HG03571 (cell line): ENCODE measurements around the gene LINGO3.

Source experiments
- ATAC-seq: cut with Tn5 transposase; IDR thresholded peaks from one replicate; pipeline ENCODE4 v1.9.1; 2021; ENCODE audit not compliant: unreplicated experiment

Gene LINGO3

DNA sequence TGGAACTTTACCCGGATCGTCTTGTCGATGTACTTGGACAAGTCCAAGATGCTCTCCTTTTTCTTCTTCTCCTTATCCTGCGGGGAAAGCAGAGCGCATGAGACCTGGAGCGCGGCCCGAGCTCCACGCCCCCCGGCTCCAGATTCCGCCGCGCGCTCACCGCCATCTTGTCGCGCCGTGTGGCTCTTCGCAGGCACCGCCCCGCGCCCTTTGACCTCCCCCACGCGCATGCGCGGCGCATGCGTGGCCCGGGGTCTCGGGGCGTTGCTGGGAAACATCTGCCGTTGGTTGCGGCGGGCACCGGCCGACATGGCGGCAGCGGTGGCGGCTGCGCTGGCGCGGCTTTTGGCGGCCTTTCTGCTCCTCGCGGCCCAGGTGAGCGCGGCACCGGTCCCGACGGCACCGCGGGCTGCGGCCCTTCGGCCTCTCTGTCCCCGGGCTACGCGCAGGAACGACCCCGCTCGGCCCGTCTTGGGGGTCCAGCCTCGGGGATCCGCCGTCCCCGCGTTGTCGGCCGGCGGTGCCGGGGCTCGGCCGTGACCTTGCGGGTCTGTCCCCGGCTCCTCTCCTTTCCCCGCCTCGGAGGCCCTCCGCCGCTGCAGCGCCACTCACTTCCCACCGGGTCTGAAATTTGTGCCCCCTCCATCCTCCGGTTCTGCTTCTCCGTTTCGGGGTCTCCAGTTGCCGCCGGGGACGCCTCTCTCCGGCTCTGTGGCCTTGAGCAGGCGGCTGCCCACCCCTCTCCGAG lies 20.6 kb upstream of the LINGO3 start, which contains the start of the genes LSM7 and SPPL2B:
TSS of gene LSM7 (minus strand) at position 186 of the 748 bp plus-strand sequence. CDS start at position 166, 20 bp downstream.
TSS of gene SPPL2B (plus strand) at position 284 of the 748 bp plus-strand sequence. CDS start at position 310, 26 bp downstream.
- peak; percentile 60 for ATAC-seq

GRCh38 chr19:2327773-2328400 lies 19.9 kb upstream of the LINGO3 start:
- no peak for ATAC-seq

DNA sequence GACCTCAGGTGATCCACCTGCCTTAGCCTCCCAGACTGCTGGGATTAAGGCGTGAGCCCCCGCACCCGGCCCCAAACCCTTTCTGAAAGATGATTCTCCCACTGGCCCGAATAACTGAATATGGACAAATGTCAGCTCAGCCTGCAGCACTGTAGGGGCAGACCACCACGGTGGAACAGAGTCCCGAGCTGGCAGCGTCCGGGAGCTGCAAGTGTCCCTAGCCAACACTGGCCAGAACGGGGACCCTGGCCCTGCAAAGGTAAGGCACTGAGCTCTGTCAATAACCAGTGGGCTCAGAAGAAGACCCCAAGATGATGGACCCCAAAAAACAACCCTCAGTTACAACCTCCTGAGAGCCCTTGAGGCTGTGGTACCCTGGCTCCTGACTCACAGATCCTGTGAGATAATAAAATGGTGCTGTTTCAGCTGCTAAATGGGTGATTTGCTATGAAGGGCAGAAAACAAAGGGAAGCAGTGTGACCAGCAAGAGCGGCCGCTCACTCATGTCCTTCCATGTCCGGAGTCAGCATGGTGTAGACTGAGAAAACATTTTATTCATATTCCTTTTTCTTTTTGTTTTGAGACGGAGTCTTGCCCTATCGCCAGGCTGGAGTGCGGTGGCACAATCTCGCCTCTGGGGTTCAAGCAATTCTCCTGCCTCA lies 18.9 kb upstream of the LINGO3 start:
- no peak for ATAC-seq

DNA sequence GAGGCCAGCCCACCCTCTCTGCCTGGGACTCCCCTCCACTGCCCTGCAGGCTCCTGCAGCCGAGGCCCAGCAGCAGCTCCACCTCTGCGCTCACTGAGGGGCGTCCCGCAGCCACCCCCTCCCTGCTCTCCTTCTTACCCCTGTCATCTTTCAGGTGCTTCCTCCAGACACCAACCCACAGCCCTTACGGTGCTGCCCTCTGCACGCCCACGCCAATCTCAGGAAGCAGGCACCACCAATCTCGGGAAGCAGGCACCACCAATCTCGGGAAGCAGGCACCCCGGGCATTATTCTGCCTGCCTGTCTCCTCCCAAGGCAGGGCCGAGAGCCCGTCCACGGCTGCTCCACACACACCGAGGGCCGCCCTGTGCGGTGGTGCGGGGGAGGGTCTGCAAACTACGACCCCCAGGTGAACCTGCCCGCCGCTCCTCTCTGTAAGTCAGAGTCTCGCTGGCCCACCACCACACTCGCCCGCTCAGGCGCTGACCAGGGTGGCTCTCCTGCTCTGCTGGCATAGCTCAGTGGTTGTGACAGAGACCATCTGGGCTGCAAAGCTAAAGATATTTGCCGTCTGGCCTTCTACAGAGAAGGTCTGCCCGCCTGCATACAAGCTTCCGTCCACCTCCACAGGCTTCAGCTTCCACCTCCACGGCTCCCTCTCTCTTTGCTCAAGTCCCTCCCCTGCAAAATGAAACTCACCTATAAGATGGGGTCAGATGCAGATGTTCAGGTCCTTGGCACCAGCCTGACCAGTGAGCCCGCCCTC lies 17.5 kb upstream of the LINGO3 start:
- no peak for ATAC-seq

GRCh38 chr19:2324220-2324948 lies 16.4 kb upstream of the LINGO3 start:
- no peak for ATAC-seq

- ATAC-seq = no peak
Measured at GRCh38 chr19:2323707-2324106, 15.8 kb upstream of the LINGO3 start.

GRCh38 chr19:2321565-2322283 lies 13.8 kb upstream of the LINGO3 start:
- no peak for ATAC-seq

DNA sequence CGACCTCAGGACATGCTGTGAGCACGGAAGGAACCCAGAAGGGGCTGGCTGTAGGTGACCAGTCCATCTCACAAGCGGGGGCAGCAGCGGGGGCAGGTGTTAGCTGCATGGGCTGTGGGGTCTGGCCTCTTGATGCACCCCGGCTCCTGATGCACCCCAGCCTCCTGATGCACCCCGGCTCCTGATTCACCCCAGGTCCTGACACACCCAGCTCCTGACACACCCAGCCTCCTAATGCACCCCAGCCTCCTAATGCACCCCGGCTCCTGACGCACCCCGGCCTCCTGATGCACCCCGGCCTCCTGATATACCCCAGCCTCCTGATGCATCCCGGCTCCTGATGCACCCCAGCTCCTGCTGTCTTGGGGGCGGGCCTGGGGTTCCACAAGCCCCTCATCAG lies 13.0 kb upstream of the LINGO3 start:
- no peak for ATAC-seq

DNA sequence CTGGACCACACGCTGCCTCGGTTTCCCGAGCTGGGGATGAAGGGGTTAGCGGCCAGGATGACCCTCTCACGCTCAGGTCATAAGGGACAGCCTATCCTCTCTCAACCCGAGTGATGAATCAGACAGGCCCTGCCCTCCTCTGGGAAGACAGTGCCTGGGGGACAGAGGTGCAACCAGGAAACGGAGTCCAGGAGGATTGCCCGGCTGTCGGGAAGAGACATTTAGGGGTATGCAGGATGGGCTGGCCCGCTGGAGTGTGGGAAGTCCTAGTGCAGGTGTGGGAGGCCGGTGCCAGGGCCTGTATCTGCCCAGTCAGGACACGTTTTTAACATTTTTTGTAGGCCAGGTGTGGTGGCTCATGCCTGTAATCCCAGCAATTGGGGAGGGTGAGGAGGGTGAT lies 12.1 kb upstream of the LINGO3 start:
- no peak for ATAC-seq

DNA sequence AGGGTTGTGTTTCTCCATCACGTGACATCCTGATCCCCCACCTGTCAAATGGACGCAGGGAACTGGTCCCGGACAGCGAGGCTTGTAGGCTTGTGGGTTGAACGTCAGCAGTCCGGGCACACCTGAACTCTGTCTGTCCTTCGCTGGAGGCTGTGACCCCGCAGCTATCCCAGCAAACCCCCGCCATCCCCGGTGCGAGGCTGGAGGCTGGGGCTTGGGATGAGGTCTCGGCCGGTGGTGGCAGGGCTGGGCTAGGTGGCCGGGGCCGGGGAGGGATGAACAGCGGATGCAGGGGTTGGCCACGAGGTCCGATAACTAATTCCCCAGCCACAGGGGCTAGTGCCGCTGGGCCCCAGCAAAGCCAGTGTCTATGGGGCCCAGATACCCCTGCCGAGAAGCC lies 11.6 kb upstream of the LINGO3 start:
- no peak for ATAC-seq

DNA sequence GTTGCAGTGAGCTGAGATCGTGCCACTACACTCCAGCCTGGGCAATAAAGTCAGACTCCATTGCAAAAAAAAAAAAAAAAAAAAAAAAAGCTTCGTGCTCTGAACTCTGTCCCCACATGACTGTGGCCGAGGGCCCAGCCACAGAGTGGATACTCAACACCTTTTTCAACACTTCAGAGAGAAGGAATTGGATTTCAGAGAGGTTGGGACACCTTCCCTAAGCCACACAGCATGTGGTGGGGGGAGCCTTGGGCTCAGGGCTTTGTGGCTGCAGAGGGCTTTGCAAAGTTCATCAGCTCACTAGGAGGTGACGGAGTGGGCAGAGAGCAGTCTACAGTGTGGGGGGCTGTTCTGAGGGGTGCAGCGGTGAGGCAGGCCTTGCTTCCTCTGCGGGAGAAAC lies 11.0 kb upstream of the LINGO3 start:
- ATAC-seq = no peak

GRCh38 chr19:2317756-2318155 lies 9.8 kb upstream of the LINGO3 start:
- ATAC-seq = no peak

GRCh38 chr19:2317300-2317699 lies 9.3 kb upstream of the LINGO3 start:
- ATAC-seq = no peak

- ATAC-seq = no peak
Measured at GRCh38 chr19:2315818-2316353, 7.9 kb upstream of the LINGO3 start.

- ATAC-seq = no peak
Measured at GRCh38 chr19:2315121-2315817, 7.3 kb upstream of the LINGO3 start.

DNA sequence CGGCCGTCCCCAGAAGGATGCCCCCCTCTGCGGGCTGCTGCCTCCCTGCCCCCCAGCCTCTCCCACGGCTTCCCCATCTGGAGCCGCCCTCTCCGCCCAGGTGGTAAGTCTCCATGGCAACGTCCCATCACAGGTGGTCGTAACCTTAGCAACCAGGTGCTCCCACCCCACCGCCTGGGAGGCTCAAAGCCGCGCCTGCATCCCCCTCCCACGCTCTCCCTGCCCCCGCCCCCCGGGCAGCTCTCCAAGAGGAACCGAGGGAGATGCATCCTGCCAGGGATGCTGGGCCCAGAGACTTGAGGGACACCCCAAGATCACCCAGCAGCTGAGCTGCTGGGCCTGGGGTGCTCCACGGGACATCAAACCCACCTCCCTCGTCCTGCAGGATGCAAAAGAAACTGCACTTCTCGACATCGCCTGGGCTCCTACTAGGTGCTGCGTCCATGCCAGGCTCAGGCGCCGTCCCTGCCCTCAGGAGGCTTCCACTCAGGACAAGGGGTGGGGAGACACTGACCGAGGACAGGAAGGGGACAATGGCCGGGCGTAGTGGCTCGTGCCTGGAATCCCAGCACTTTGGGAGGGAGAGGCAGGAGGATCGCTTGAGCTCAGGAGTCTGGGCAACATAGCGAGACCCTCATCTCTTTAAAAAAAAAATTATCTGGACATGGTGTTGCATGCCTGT lies 5.0 kb upstream of the LINGO3 start:
- ATAC-seq = no peak

DNA sequence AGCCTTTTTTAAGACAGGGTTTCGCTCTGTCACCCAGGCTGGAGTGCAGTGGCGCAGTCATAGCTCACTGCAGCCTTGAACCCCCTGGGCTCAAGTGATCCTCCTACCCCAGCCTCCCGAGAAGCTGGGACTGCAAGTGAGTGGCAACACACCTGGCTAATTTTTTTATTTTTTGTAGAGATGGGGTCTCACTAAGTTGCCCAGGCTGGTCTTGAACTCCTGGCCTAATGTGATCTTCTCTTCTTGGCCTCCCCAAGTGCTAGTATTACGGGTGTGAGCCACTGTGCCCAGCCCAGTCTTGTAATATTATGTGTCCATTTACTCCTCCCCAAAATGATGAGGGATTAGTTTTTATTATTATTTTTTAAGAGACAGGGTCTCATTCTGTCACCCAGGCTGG lies 3.1 kb upstream of the LINGO3 start:
- no peak for ATAC-seq

DNA sequence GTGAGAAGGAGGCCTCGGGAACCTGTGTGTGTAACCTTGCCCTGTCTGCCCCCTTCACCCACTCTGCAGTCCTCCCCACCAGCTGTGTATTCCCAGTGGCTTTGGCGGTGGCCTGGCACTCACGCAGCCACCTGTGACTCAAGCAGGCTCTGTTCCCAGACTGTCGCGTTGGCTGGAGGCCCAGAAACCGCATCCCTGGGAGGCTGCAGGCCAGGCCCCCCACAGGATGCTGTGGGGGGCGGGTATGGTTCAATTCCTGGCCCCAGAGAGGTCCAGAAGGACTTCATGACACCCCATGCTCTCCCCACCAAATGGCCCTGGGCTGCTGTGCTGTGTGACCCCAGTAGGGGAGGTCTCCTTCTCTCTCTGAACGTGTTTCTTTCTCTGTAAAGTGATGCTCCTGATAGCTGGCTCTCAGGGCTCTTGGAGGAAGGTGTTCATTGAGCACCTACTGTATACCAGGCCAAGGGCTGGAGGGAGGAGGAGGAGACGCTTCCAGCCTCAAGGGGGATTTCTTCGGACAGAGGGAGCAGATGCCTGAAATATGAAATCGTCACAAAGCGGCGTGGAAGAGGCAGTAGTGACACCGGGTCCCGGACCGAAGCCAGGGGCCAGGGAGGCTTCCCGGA lies 1.9 kb upstream of the LINGO3 start:
- ATAC-seq = no peak
